IPS-NIHi7 (cell line): ENCODE measurements around the gene SLC38A8.
A peak's percentile ranks its signal among the peaks of the same experiment; 100 is the strongest.

Experiments
- DNase-seq: peaks from one replicate; pipeline ENCODE4 v3.0.0; 2012; ENCODE audit warnings: mixed read lengths; ENCODE audit errors: extremely low spot score

The SLC38A8 gene

DNA sequence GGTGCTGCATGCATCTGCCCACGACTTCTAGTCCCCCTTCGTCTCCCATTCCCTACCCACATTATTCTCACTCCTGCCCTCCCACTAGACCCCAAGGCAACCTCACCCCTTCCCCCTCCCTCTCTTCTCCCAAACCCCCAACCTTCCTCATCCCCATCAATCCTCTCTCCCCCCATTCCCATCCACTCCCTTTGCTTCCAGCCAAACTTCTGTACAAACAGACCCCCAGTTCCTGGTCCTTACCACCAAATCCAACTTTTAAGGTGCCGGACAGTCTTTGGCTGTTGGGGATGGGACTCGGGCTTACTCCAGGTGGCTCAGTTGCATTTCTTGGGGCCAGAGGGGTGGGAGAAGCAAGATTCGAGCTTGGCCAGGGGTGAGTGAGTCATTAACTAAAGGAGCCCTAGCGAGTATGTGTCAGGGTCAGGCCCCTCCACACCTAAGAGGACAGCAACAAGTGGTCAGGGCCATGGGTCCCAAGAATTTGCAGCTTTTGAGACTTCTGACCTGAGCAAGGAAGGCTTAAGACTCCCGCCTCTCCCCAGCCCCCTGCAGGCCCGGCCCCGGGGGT is at the start of gene SLC38A8:
SLC38A8 (minus strand) TSS at position 488 of the 571 bp plus-strand sequence. CDS start 638 bp downstream, outside the sequence.
- no peak for DNase-seq

DNA sequence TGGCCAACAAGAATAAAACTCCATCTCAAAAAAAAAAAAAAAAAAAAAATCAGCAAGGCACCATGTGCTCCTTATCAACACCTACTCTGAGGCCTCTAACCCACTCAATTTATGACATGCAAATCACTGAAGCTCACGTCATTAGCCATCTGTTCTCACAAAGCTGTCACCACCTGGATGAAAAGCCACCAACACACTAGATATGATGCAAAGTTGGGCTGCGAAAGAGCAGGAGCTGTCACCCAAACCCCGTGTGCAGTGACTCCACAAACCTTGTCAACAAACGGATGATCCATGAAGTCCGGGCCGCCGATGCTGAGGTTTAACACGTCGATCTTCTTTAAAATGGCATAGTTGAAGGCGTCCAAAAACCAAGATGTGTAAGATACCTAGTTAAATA is 48.9 kb upstream of the SLC38A8 start:
- no peak for DNase-seq

DNA sequence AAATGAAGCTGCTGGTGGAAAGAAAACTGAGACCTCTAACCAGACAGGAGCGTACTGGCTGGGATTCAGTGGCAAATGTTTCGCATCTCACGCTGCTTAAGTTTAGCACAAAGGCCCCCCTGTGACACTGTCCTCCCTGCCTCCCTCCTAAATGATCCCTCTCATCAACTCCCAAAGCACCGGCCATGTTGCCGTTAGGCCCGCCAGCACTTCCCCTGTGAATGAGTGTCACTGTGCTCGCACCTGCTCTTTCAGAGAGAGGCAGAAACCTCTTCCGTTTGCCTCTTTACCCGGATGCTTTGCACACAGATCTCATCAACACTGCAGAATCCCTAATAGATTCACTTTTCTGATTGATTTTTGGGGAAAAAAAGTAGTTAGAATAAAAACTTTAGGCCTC is 47.6 kb upstream of the SLC38A8 start:
- no peak for DNase-seq

DNA sequence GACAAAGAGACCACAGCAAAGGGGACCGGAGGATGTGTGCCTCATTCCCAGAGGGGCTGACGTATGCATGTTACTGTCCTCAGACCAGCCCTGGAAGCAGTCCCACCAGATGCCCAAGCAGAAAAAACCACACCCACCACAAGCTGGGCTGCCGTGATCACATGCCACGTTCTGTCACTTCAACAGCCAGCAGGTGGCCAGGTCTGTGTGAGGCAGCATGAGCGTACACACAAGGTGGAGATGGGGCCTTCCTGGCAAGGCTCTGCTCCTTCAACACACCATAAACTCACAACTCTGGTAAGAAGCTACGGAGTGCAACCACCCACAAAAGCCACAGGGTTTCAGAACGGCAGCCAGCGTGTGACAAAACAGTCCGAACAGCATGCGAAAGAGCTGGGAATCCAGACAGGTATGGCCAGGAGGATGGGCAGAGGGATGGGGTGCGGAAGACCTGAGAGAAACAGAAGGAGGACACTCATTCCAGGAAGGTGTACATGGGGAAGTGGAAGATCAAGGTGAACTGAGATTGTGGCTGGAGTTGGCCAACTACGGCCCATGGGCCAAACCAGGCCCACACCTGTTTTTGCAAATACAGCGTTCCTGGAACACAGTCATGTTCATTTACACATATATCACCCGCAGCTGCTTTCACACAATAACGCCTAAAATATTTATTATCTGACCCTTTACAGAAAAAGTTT is 46.2 kb upstream of the SLC38A8 start:
- no peak for DNase-seq

DNA sequence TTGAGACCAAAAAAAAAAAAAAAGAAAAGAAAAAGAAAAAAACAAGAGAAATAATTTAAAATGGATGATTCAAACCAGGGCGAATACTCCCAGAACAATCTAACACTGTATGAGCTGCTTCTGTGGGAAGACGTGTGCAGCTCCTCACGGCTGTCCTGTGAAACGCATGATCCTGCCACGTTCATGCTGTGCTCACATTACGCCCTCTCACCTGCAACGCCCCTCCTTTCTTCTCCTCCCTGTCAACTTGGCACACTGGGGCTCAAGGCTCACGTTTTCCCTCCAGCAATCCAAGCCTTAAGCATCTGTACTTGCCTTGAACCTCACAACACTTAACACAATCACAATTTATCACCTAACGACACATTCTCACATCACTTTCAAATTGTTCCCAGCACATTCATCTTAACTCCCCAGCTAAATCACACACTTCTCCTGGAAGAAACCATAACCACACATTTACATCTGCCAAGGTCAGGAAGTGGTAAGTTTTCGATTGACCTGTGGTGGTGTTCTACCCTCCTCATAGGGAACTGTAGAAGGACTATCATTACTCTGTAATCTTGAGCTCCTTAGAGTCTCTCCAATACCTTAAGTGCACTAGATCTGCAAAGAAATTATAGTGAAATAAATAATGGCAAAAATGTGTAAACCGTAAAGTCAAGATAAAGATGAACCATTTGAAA is 45.0 kb upstream of the SLC38A8 start:
- DNase-seq, result no peak

DNA sequence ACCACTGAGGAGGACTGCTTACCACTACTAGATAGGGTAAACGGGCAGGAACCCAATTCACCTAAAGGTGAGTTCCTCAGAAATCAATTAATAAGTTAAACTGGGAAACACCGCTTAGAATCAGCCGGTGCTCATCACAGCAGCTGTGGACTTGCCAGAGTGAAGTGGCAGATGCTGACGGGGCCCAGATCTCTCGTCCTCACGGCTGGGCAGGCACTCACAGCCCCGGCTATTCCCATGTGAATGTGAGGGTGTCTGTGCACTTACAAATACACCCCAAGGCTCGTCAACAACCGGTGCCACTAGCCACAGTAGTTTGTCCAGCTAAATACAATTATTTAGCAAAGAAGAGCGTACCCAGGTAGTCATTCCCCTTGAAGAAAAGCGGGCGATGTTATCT is 44.4 kb upstream of the SLC38A8 start:
- no peak for DNase-seq

DNA sequence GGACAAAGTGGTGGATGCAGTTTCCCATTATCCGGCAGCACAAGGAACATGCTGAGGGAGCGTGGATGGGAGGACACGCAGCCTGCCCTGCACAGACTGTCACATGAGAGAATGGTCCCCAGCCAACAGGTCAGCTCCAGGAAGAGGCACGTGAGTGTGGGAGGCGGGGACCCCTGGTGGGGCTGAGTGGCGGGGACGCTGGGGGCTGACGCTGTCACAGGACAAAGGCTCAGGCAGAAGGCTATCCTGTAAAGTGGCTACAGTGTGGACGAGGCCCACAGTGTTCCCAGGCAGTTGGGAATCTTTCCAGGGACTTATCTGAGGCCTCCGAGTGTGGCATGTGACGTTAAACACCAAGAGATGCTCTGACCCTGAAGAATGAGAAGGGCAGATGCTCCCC is 43.7 kb upstream of the SLC38A8 start:
- DNase-seq, result no peak

DNA sequence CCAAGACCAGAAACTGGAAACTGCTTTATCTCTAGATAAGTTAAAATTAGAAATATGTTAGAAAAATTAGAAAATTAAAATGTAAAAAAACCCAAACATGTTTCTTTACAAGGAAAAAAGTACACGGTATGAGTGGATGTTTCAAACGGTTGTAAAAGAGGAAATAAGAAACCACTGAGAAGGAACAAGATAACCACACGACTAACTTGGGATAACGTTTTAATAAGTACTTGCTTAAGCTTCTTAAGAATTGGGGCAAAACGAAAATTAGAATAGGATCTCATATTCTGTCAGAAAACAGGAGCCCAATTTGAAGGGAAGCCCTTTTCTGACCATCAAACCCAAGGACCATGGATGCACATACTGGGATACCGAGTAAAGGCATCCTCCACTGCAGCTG is 43.2 kb upstream of the SLC38A8 start:
- DNase-seq, result no peak

DNA sequence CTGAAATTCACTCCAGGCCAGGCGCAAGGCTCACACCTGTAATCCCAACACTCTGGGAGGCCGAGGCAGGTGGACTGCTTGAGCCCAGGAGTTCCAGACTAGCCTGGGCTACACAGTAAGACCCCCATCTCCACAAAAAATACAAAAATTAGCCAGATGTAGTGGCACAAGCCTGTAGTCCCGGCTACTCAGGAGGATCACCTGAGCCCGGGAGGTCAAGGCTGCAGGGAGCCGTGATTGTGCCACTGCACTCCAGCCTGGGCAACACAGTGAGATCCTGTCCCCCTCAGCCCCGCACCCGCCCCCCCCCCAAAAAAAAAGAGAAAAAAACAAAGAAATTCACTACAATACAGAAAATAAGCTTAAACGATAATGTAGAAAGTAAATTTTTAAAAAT is 42.7 kb upstream of the SLC38A8 start:
- no peak for DNase-seq

DNA sequence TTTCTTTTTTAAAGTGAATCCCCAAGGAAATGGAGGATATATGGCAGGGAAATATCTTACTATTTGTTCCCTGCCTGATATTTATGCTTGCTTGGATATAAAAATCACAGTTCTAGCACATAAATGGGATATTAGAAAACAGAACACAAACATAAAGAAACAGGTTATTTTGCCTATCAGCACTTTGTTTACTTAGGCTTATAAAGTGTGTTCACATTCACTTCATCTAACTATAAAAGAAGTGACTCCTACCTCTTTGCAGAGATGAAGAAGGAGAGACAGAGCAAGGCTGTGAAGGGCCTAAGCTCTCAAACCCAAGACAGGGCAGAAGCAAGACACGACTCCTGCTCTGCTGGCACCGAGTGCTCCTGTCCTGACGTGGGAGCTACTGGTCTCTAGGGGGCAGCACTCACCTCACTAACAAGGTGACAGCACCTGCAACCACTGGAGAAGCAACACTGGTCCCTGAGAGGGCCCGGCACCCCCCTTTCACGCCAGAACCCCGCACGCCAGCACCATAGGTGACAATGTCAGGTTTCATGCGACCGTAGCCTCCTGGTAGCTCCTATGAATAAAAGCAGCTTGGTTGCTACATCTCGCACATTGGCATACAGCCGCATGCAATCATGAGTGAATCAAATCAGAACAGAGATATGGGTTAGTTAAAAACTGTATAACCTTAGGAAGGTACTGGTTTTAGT is 42.1 kb upstream of the SLC38A8 start:
- peak; percentile 92 for DNase-seq

DNA sequence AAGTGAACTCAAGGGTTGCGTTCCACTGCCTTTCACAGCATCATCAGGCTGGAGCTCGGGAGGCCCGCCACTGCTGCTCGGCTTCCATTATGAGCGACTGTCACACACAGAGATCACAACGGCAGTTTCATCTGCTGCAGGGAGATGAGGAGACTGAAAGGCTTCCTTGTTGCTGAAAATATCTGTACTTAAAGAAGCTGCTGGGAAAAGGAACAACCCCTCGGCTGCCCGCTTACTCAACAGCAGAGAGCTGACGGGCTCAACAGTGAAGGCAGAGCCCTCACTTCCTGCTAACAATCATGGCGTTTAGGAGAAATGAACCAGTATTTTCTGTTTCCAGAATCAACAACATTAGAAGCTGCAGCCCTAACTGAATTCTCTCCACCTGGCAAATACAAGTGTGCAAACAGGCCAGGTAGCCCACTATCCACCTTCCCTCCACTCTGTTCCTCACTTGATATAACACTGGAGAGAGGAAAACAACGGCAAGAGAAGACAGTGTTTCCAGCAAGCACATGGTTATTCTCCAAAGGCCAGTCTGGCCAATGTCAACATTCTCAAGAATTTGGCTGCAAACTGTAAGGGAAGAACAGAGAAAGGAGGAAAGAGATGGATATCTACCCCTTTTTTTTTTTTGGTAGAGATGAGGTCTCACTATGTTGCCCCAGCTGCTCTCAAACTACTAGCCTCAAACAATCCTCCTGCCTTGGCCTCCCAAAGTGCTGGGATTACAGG is 40.4 kb upstream of the SLC38A8 start:
- no peak for DNase-seq

DNA sequence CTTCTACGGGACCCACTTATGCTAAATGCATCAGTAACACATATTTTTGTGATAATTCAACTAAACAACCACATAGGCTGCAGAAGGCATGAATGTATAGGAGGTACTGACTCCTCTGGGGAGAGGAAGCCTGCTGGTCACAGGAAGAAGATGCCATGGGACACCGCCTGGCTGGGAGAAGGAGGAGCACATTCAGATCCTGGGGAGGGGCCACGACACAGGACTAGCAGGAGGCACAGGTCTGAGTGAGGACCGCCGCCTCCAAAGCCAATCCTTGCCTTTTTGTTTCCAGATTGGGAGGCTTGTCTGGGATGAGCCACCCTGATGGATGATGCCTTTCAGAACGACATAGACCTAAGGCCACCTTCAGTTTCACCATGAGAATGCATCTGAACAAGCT is 39.5 kb upstream of the SLC38A8 start:
- DNase-seq, result peak; percentile 33

DNA sequence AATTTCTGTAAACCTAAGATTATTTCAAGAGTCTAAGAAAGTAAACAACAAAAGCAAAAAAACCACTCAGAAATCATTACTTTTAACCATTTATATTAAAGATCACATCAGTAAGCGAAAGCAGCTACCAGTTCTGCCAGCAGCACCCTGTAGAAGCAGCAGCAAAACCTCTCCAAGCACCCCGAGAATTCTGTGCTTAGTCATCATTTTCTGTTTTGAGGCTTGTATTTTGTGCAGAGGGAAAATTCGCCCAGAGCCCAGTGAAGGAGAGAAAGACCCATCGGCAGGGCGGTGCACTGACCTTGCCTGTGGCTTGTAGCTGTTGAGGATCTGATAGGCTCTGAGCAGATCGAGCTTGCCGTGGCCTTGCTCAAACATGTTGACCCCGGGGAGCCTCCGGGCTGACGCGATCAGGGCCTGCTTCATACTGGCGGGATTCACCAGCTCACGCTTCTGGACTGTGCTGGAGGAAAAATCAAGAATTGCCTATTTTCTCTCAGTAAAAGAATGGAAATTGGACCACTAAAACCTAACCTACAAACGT is 38.9 kb upstream of the SLC38A8 start:
- no peak for DNase-seq

DNA sequence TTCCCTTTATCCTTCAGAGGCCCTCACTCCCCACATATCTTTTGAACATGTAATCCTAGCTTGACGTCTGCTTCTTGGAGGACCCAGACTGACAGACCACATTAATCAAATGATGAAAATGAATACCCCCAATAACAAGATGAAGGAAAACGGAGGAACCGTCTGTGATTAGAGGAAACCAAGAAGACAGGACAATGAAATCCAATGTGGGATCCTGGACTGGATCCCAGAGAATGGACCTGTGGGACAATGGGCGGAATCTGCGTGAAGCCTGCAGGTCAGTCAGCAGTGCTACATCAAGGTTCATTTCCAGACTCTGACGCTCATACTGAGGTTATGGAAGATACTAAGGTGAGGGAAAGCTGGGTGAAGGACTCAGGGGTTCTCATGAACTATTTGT is 38.2 kb upstream of the SLC38A8 start:
- no peak for DNase-seq

DNA sequence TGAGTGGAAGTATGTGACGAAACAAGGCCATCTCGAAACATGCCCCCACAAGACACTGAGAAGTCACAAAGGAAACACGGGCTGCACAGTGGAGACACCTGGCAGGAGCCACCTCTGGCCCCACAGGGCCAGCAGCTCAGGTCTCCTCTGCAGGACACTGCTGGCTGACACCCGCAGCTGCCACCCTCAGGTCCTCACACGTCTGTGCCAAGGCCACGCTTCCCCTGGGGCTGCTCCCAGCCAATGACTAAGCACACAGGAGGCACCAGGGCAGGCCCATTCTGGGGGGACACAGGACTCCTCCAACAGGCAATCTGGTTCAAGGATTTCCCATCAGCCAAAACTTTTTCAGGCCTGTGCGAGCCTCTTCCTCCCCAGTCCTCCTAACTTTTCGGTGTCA is 37.8 kb upstream of the SLC38A8 start:
- no peak for DNase-seq

DNA sequence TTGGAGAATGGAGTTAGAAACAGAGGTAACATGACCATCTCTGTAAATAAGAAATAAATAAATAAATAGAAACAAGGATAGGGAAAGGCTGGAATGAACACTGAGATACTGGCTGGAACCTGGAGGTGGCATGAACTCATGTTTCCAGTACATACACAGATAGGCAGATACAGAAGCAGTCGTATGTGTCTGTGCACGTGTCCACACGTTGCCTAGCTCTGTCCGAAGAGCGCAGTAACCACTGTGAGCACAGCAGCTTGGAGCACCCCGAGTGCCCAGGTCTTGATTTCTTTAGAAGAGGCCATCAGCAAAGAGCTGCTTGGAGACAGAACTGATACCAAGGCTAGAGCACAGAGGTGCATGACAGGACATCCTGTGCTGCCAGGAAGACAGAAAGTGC is 37.1 kb upstream of the SLC38A8 start:
- DNase-seq, result no peak

DNA sequence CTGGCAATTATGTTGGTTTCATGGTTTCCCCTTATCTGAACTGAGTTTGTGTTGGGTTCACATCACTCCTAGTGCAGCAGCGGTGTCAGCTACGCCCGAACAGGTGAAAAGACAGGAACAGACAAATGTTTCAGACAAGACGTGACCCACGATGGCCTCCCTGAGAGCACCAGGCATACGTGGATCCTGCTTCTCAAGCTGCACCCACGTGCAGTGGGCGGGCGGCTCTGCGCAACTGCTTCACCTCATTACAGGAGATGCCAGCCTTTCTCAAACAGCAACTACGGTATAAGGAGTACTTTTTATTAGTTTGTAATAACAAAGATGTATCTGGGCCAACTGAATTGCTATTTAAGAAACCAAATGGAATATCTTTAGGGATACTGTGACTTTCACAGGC is 32.8 kb upstream of the SLC38A8 start:
- DNase-seq, result no peak

DNA sequence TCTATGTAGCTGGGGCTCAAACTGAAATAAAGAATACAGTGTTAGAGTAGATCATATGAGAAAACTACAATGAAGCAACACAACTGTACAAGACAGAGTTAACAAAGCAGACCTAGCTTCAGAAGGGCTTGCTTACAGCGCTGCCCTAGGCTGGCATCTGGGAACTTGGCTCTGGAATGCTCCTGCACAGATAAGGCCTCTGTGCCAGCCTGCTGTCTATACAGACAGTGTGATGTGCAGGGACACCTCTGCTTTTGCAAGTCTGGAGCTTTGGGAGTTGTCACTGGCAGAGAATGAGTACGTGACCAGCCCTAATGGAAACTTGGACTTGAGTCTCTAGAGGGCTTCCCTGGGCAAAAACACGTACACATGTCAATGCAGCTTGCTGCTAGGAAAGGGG is 32.1 kb upstream of the SLC38A8 start:
- no peak for DNase-seq

DNA sequence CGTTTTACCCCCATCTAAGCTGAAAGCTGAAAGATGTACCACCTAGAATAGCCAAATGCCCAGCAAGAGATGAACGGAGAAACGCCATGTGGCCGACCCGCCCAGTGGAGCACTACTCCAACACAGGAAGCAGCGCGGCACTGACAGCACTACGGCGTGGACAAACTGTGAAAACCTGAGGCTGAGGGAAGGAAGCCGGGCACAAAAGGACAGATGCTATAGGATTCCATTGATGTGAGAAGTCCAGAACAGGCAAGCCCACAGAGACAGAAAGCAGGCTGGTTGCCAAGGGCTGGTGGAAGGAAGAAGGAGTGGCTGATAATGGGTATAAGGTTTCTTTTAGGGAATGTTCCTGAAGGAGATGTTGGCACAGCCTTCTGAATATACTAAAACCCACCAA is 29.4 kb upstream of the SLC38A8 start:
- DNase-seq, result no peak

DNA sequence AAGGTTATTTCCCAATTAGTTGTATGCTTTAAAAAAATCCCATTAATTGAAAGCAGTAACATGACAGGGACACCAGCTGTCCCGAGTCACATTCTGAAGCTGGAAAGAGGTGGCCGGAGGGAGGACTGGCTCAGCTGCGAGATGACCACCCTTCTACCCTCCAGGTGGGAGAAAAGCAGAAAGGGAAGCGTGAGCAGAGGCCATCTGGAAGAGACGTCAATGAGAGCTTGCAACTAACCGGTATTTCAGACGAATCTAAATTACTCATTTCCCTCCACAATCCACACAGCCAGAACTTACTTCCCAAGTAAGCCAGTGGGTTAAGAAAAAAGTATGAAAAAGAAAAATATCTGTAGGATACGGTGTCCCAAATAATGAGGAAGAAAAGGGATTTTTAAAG is 28.5 kb upstream of the SLC38A8 start:
- DNase-seq, result no peak

DNA sequence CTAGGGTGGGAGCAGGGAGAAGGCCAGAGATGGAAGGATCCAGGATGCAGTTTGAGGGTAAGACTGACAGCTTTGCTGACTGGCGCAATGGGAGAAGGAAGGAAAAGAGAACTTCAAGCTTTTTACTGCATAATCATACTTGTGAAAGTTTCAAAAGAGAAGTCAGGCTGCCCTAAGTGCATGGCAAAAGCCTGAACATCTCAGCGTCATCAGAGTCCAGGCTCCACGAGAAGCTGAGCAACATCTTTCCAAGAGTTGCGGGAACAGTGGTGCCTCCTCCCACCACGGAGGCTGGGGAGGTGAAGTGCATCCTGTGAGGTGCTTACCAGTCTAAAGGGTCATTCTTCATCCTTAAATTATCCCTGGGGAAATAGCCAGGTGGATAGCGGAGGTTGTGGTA is 26.9 kb upstream of the SLC38A8 start:
- DNase-seq, result no peak
